SK-N-SH (cell line): Measurements from ENCODE around the gene SAXO2. TPM values are rescaled to one million over a fixed set of nuclear protein-coding genes. Genes with fewer than 3 reads are reported as not detected.
"Not testable (repeated sequence)": the region's sequence is repeated elsewhere in the genome, so short reads cannot be mapped to it uniquely, and the experiment has no call there.

Experiments
- CTCF ChIA-PET: fragments of 300-600, 350-600 bp; formaldehyde crosslinking; extraction: SDS; loops from one replicate; lab custom pipeline; 2021; lab: Yijun Ruan, JAX
- POLR2A ChIA-PET: fragments of 350-600 bp; sonication (Branson Sonifier 250); formaldehyde crosslinking; extraction: SDS; loops from one replicate; lab custom pipeline; 2020; ENCODE audit warnings: antibody characterized with exemption, inconsistent platforms; lab: Yijun Ruan, JAX
- DNase-seq: peaks from one replicate; pipeline ENCODE4 v3.0.0; 2012
- H2AFZ ChIP-seq: fragments of 200-600 bp; sonication (generic); 2 replicates; pipeline ENCODE4 v1.8.1; 2016; ENCODE audit warnings: antibody characterized with exemption, mild to moderate bottlenecking, low read depth
- H3F3A ChIP-seq: fragments of 200-600 bp; sonication (generic); replicated peaks from 2 replicates; pipeline ENCODE3; 2016; ENCODE audit warnings: antibody characterized with exemption, mild to moderate bottlenecking; ENCODE audit not compliant: insufficient read depth
- H3K27ac ChIP-seq, 2 experiments: fragments of 200-500 bp in 1 of 2; fragments of 200-600 bp in 1 of 2; sonication (Bioruptor generic) in 1 of 2; sonication (generic), shearing (Covaris generic) in 1 of 2; 2 replicates each; pipeline versions ENCODE4 v1.5.1 to v1.6.1; 2014 to 2016; ENCODE audit warnings: low read depth in 2 of 2, inconsistent platforms in 1 of 2, low read length in 1 of 2, mild to moderate bottlenecking in 1 of 2, mixed read lengths in 1 of 2
- H3K27me3 ChIP-seq: fragments of 200-600 bp; sonication (generic), shearing (Covaris generic); 2 replicates; pipeline ENCODE4 v1.6.1; 2016; ENCODE audit warnings: mixed run types; ENCODE audit not compliant: insufficient read depth
- H3K36me3 ChIP-seq, 2 experiments: fragments of 200-500 bp in 1 of 2; fragments of 200-600 bp in 1 of 2; sonication (Bioruptor generic) in 1 of 2; sonication (generic) in 1 of 2; replicated peaks in 1 of 2; 2 replicates each; pipeline versions ENCODE3 to v1.5.1; 2014 to 2016; ENCODE audit warnings: low read length in 1 of 2, mild to moderate bottlenecking in 1 of 2; ENCODE audit not compliant: insufficient read depth in 2 of 2, control insufficient read depth in 1 of 2
- H3K4me1 ChIP-seq, 2 experiments: fragments of 200-500 bp in 1 of 2; fragments of 200-600 bp in 1 of 2; sonication (Bioruptor generic) in 1 of 2; sonication (generic), shearing (Covaris generic) in 1 of 2; 2 replicates each; pipeline versions ENCODE4 v1.5.1 to v1.6.1; 2014 to 2016; ENCODE audit warnings: low read depth in 1 of 2, low read length in 1 of 2, mixed run types in 1 of 2; ENCODE audit not compliant: insufficient read depth in 2 of 2, control insufficient read depth in 1 of 2
- H3K4me2 ChIP-seq: fragments of 200-600 bp; sonication (generic), shearing (Covaris generic); 2 replicates; pipeline ENCODE4 v1.6.1; 2017; ENCODE audit warnings: mixed run types
- H3K4me3 ChIP-seq, 2 experiments: fragments of 200-500 bp in 1 of 2; fragments of 200-600 bp in 1 of 2; sonication (Bioruptor generic) in 1 of 2; sonication (generic), shearing (Covaris generic) in 1 of 2; 2 replicates each; pipeline versions ENCODE4 v1.5.1 to v1.8.1; 2014 to 2016; ENCODE audit warnings: low read depth in 2 of 2, inconsistent platforms in 1 of 2, low read length in 1 of 2, mild to moderate bottlenecking in 1 of 2, mixed read lengths in 1 of 2, moderate library complexity in 1 of 2
- H3K79me2 ChIP-seq: fragments of 200-600 bp; sonication (generic); 2 replicates; pipeline ENCODE4 v1.8.1; 2017; ENCODE audit warnings: mild to moderate bottlenecking; ENCODE audit not compliant: insufficient read depth
- H3K9ac ChIP-seq: fragments of 200-600 bp; sonication (generic); 2 replicates; pipeline ENCODE4 v1.6.1; 2017; ENCODE audit warnings: mixed run types
- H3K9me2 ChIP-seq: fragments of 200-600 bp; sonication (generic); 2 replicates; pipeline ENCODE4 v1.6.1; 2017; ENCODE audit warnings: mixed run types
- H3K9me3 ChIP-seq: fragments of 200-600 bp; sonication (generic); 2 replicates; pipeline ENCODE4 v1.6.1; 2017; ENCODE audit warnings: mixed run types, mild to moderate bottlenecking, moderate library complexity
- H4K20me1 ChIP-seq: fragments of 200-600 bp; sonication (generic); 2 replicates; pipeline ENCODE4 v1.6.1; 2017; ENCODE audit warnings: mild to moderate bottlenecking, mixed run types; ENCODE audit not compliant: insufficient read depth
- ELF1 ChIP-seq: IDR thresholded peaks from 2 replicates; pipeline ENCODE4 v1.4.0; 2012
- EZH2phosphoT487 ChIP-seq: fragments of 200-600 bp; sonication (generic); IDR thresholded peaks from 2 replicates; pipeline ENCODE4 v1.6.1; 2017; ENCODE audit warnings: low read depth, mixed run types, mild to moderate bottlenecking, antibody characterized with exemption, moderate library complexity, borderline replicate concordance
- FOXJ3 ChIP-seq: sonication (generic); formaldehyde crosslinking; IDR thresholded peaks from 2 replicates; pipeline ENCODE4 v1.5.1; 2020; ENCODE audit warnings: mild to moderate bottlenecking, missing genetic modification reagents
- GABPA ChIP-seq: IDR thresholded peaks from 2 replicates; pipeline ENCODE4 v1.4.0; 2012; ENCODE audit warnings: low read depth, mild to moderate bottlenecking
- GATA2 ChIP-seq: sonication (generic); formaldehyde crosslinking; IDR thresholded peaks from 2 replicates; pipeline ENCODE4 v1.5.0; 2020; ENCODE audit warnings: mild to moderate bottlenecking, missing genetic modification reagents
- MXI1 ChIP-seq: IDR thresholded peaks from 2 replicates; pipeline ENCODE4 v1.6.1; 2012; ENCODE audit warnings: mild to moderate bottlenecking, low read depth, low read length, improper control_type of control experiment
- RCOR1 ChIP-seq: fragments of 150-350 bp; IDR thresholded peaks from 2 replicates; pipeline ENCODE4 v1.6.1; 2017; ENCODE audit warnings: antibody characterized with exemption, low read length
- RFX5 ChIP-seq: IDR thresholded peaks from 2 replicates; pipeline ENCODE4 v1.6.1; 2012; ENCODE audit warnings: mild to moderate bottlenecking, improper control_type of control experiment, low read length
- SMC3 ChIP-seq: IDR thresholded peaks from 2 replicates; pipeline ENCODE4 v1.6.1; 2012; ENCODE audit warnings: low read depth, low read length, improper control_type of control experiment
- whole genome bisulfite sequencing: methylation state at CpG from one replicate; pipeline ENCODE4 v1.1.6; 2017; ENCODE audit warnings: low lambda C conversion rate; 5-methylcytosine and 5-hydroxymethylcytosine counted together
- polyA plus RNA-seq, 3 experiments: library from polyadenylated mRNA; depleted of rRNA; stranded (reverse); fragments of >200 nt; gene quantifications; 2 replicates each; pipeline ENCODE4 v1.2.3, GENCODE V29; 2012
- TF ChIP-seq, protein P1 (sequence below): IDR thresholded peaks from 2 replicates; pipeline ENCODE4 v1.4.0; 2012; ENCODE audit warnings: low read depth, borderline replicate concordance
- TF ChIP-seq, protein P2 (sequence below): fragments of 150-350 bp; IDR thresholded peaks from 2 replicates; pipeline ENCODE4 v1.6.1; 2016; ENCODE audit warnings: mild to moderate bottlenecking, low read depth, low read length

The SAXO2 gene
- polyA plus RNA-seq, 1 of the 3 experiments (the other 2 are of a cell fraction), result 2.8 TPM

DNA sequence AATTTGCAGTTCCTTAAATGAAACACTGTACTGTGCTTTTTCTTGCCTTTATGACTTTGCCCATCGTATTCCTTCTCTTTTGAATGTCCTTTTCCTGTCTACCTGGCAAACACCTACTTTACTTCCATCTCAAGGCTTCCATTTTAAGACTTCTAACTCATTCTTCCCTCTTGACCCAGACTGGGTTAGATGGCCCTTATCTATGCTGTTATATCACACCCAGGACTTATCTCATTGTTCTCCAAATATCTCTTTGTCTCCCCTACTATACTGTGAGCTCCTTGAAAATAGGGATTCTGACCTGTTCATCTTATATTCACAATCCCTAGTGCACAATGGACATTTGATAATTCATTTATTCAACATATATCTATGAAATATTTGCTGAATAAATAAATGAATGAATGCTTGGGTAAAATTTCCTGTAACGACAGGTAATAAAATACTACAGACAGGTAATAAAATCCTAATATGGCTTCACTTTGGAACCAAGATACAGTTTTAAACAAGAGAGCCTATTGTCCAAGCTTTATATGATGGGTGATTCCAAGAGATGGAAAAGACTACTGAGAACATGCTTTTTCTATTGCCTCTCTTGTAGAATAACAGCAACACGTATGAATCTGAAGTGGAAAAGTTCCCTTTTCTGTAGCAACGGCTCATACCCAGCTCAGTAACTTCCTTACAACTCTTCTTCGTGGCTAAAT, 22.8 kb upstream of the SAXO2 start:
- Histone ChIP-seq H3K27ac (no peak overlapping the region), H3K27me3 (no peaks in the 10 kb centered on the region), H4K20me1 (no peaks in the 10 kb centered on the region), H3K9ac (no peak overlapping the region), H3K9me3 (no peaks in the 10 kb centered on the region), H3K79me2 (peaks cover 9% of the 10 kb centered on the region; the same call in 1 of the 2 replicates), H2AFZ (no peak overlapping the region), H3K9me2 (no peaks in the 10 kb centered on the region), H3K36me3 (peaks cover 22 to 29% of the 10 kb centered on the region in 2 experiments), H3K4me1 (no peaks in the 10 kb centered on the region; a peak in 1 of 4 replicates), H3K4me3 (no peak overlapping the region), H3K4me2 (no peak overlapping the region), H3F3A (no peaks in the 10 kb centered on the region)
- TF ChIP-seq EZH2phosphoT487 (no peak), RCOR1 (no peak), GABPA (no peak), MXI1 (no peak), ELF1 (no peak), RFX5 (no peak), FOXJ3 (CRISPR knock-in tag) (no peak), GATA2 (CRISPR knock-in tag) (no peak), SMC3 (no peak)
- TF ChIP-seq, protein P1, sequence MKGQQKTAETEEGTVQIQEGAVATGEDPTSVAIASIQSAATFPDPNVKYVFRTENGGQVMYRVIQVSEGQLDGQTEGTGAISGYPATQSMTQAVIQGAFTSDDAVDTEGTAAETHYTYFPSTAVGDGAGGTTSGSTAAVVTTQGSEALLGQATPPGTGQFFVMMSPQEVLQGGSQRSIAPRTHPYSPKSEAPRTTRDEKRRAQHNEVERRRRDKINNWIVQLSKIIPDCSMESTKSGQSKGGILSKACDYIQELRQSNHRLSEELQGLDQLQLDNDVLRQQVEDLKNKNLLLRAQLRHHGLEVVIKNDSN, result no peak
- TF ChIP-seq, protein P2, sequence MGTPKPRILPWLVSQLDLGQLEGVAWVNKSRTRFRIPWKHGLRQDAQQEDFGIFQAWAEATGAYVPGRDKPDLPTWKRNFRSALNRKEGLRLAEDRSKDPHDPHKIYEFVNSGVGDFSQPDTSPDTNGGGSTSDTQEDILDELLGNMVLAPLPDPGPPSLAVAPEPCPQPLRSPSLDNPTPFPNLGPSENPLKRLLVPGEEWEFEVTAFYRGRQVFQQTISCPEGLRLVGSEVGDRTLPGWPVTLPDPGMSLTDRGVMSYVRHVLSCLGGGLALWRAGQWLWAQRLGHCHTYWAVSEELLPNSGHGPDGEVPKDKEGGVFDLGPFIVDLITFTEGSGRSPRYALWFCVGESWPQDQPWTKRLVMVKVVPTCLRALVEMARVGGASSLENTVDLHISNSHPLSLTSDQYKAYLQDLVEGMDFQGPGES, result no peak
- WGBS, result 93% methylated on average over 5 of the region's 5 CpGs
- no peak for DNase-seq
- ChIA-PET POLR2A (no interaction called here), CTCF (no interaction called here)

DNA sequence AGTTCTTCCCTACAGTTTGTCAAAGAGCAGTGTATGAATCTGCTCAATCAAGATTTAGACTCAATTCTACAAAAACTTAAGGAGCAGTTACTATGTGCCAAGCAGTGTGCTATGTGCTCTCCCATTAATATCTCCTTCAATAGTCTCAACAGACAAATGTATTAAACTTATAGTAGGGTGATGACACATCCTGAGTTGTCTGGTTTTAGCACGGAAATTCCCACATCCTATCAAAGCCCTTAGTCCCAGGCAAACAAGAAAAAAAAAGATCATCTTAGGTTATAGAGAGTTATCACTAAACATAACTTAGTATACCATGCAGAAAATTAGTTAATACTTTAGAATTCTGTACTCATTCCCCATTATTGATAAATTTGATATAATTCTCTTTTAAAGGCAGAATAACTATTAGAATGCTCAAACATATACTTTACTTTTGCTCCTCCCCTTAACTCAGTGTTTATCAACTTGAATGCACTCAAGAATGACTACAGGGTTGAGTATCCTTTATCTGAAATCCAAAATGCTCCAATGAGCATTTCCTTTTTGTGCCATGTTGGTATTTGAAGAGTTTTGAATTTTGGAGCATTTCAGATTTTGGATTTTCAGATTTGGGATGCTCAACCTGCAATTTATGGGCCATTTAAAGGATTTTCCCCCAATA, 20.6 kb upstream of the SAXO2 start:
- H3K4me2 ChIP-seq, H3K9ac ChIP-seq, DNase-seq, POLR2A ChIA-PET, CTCF ChIA-PET, H2AFZ ChIP-seq, H3K4me3 ChIP-seq, H3K9me3 ChIP-seq, H3K27me3 ChIP-seq, H3K27ac ChIP-seq, H3F3A ChIP-seq, H4K20me1 ChIP-seq, H3K79me2 ChIP-seq, H3K4me1 ChIP-seq, H3K9me2 ChIP-seq: not testable (repeated sequence)
- WGBS, result 36% methylated on average over 1 of the region's 1 CpG
- H3K36me3 ChIP-seq, result peaks cover 24 to 31% of the 10 kb centered on the region in 2 experiments

DNA sequence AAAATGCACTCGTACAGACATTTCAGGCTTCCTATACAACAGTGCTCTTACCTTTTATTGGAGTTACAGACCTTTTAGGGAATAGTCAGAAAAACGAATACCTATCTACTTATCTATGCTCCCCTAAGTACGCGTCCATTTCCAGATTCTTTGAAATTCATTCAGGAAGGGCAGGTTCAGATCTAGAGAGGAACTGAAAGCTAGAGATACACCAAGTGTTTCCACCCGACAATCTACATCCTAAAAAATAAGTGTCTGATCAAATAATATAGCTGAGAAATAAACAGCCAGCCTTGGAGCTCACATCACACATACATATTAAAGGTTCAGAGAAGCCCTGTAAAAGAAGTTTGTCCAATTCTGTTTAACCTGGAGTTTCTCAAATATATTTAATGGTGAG, 19.0 kb upstream of the SAXO2 start:
- H3K79me2 ChIP-seq, H4K20me1 ChIP-seq, H3K9me2 ChIP-seq, H3K27me3 ChIP-seq, H3K4me2 ChIP-seq, DNase-seq, H3K9ac ChIP-seq, H3K4me3 ChIP-seq, CTCF ChIA-PET, POLR2A ChIA-PET, H3K9me3 ChIP-seq, H3K27ac ChIP-seq, H3K4me1 ChIP-seq, H3F3A ChIP-seq, H2AFZ ChIP-seq: not testable (repeated sequence)
- H3K36me3 ChIP-seq, result peaks cover 24 to 27% of the 10 kb centered on the region in 2 experiments
- WGBS, result 73% methylated on average over 4 of the region's 5 CpGs

DNA sequence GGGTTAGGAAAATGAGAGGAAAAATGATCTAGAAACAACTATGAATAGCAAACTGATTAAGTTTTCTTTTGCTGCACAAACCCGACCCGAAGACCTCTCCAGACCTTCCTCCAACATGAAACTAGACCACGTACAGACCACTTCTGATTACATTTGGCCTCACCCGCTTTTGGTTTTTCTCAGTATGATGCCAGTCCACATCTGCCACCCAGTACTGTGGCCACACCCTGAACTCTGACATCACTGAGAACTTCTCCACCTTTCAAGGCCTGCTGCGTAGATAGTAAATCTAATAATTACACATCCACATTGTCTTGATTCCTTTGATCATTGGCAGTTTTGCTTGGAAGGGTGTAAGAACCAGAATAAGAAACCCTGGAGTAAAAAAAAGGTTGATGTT, 16.7 kb upstream of the SAXO2 start:
- H3K36me3 ChIP-seq, result peaks cover 9 to 19% of the 10 kb centered on the region in 2 experiments
- CTCF ChIA-PET, H3K9ac ChIP-seq, H4K20me1 ChIP-seq, H3F3A ChIP-seq, H3K9me2 ChIP-seq, H3K27ac ChIP-seq, H3K9me3 ChIP-seq, H3K27me3 ChIP-seq, DNase-seq, H3K4me1 ChIP-seq, H3K79me2 ChIP-seq, H2AFZ ChIP-seq, POLR2A ChIA-PET, H3K4me3 ChIP-seq, H3K4me2 ChIP-seq: not testable (repeated sequence)
- 96% methylated on average over 5 of the region's 5 CpGs for WGBS
